Keratinocyte (primary cell): Measurements from ENCODE around the gene FOXE1.

Experiments used
- CTCF ChIP-seq, 3 experiments: IDR thresholded peaks in 1 of 3; conservative IDR thresholded peaks in 1 of 3; optimal IDR thresholded peaks in 1 of 3; 2 replicates in 2 of 3; 3 replicates in 1 of 3; pipeline versions ENCODE3 to v1.5.1; 2011; ENCODE audit warnings: low read length in 3 of 3, mild to moderate bottlenecking in 3 of 3, moderate library complexity in 2 of 3, control low read depth in 1 of 3, inconsistent platforms in 1 of 3; ENCODE audit not compliant: insufficient read depth in 2 of 3; ENCODE audit errors: extremely low read depth in 1 of 3
- EZH2 ChIP-seq: IDR thresholded peaks from one replicate; pipeline ENCODE4 v1.6.1; 2012; ENCODE audit warnings: inconsistent platforms, mild to moderate bottlenecking, low read length, moderate library complexity

DNA sequence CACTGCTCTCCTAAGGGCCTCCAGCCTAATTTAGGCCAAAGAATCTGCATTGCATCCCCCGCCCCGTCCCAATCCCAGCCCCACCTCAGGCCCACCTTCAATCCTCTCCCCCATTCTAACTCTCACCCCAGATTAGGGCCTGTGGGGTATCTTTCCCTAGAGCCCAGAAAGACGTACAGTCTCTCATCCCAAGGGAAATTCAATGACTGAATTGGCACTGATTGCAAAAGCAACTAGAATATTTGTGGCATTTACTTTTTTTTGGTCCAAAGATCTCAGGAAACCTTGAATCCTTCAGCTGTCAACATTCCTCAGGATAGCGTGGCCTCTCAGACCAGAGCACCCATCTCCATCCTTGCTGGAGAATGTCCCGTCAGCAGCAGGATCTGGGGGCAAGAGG lies 38.7 kb downstream of the FOXE1 start:
- no peak for TF ChIP-seq CTCF (optimal IDR thresholded peaks at IDR 0.05 in 1 of 3, IDR thresholded peaks at IDR 0.05 in 1 of 3, conservative IDR thresholded peaks at IDR 0.05 in 1 of 3; ENCODE audit: extremely low read depth in 1 of 3, insufficient read depth in 2 of 3, low read length in 3 of 3)
- TF ChIP-seq EZH2: no peak
